ENCODE results near the gene MEI1.
"Not testable (repeated sequence)": the region's sequence is repeated elsewhere in the genome, so short reads cannot be mapped to it uniquely, and the experiment has no call there.

MEI1 gene

GRCh38 chr22:41822317-41823057 is 123.2 kb downstream of the MEI1 start:
- DNase-seq, result peak in 2 of 5 donors; percentile 23 to 58

GRCh38 chr22:41823797-41824196 is 124.5 kb downstream of the MEI1 start:
- no peak for DNase-seq

DNA sequence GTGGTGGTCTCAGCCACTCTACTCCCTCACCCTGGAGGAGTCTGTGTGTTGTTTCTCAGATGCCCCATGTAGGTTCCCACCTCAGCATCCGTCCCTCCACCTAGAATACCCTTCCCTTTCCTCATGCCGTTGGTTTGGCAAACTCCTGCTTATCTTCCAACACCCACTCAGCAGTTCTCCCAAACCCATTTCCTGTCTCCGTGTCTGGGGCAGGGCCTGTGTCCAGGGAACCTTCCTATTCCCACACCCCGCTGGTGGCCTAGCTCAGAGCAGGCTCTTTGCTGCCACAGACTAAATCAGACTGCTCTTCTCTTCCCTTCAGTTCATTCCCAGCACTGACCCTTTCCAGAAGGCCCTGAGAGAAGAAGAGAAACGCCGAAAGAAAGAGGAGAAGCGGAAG is 126.1 kb downstream of the MEI1 start:
- DNase-seq, result no peak

DNA sequence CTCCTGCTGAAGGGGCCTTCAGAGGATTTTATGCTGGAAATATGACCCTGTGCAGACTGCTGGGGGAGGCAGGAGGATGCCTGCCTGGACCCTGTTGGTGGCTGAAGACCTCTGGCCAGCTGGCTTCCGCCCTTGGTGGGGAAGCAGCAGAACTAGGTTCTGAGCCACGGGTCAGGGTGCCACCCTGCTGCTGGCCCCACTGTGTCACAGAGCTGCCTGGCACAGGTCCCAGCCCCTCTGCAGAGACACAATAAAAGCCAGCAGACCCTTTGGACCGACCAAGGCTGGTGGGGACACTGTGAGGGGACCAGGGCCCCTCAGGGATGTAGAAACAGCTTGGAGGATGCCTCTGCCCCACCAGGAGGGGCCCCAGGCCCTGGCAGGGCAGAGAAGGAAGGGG is 126.7 kb downstream of the MEI1 start:
- no peak for DNase-seq

- DNase-seq, result no peak
Observed at GRCh38 chr22:41826430-41827383, 127.4 kb downstream of the MEI1 start.

DNA sequence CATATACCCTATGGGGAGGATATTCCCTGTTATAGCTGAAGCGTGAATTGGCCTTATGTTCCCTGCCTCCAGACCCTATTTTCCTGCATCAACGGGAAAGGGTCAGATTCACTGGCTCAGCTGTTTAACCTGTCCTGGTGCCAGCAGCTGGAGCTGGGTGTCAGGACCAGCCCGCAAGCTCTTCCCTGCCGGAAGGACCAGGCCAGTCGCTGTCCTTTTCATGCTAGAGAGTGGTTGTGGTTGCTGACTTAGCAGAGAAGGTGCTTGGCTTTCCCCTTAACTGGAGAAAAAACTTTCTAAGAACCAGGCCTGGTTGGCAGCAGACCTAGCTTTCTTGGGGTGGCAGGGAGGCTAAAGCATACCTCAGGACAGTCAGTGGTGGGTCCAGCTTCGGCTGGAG is 128.4 kb downstream of the MEI1 start:
- DNase-seq, result no peak

DNA sequence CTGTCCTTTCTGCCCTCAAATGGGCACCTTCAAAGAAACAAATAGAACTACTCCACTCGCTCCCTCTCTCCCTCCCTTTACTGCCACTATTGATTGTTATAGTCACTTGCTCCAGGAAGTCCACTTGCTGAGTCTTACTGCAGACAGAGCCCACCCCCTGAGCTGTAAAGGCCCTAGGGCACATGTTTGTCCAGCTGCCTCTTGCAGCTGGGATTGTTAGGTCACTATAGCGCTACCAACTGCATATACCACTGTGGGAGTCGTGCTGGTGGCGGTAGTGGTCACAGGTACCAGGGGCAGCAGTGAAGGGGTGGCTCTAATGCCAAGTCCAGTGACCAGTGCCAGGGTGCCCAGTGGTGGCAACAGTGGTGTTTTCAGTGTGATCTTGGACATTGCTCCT is 129.2 kb downstream of the MEI1 start:
- DNase-seq, result no peak

- no peak for DNase-seq
Observed at GRCh38 chr22:41830174-41830573, 130.9 kb downstream of the MEI1 start.

DNA sequence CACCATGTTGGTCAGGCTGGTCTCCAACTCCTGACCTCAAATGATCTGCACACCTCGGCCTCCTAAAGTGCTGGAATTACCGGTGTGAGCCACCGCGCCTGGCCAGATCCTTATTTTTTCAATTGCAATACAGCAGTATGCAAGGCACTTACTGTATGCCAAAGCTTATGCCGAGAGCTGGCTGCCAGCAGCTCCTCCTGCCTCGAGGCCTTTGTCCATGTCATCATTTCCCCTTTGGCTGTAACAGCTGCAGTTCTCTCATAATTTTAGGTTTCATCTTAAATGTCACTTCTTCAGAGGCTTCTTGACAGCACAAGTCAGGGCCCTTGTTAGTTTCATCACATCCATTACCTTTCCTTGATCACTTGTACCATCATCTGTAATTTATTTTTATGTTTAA is 132.1 kb downstream of the MEI1 start:
- DNase-seq, result peak in 1 of 5 donors; percentile 28

DNA sequence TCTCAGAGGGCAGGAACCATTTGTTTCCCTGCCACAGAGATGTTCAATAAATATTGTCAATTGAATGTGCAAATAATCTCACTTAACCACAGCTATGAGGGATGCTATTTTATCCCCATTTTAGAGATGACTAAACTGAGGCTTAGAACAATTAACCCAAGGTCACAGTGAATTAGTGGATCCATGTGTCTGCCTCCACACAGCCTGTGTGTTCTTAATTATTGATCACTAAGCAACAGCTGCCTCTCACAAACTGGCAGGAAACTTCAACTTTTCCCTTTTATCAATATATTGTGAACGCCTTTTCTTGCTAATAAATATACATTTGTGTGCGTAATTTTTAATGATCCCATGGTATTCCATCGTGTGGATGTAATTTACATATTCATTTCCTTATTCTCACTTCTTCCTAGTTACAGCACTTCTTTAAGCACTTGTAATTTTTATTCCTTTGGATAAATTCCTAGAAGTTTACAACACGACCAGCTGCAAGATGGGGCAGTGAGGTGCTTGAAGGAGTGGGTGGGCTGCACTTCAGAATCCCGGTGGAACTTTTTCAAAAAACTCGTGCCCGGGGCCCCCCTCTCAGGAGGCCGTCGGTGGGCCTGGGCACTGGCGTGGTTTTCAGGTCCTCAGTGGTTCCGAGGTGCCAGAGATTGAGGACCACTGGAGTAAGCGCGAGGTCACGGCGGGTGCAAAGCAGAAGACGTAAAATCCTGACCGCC is 132.7 kb downstream of the MEI1 start:
- DNase-seq, result no peak

- peak; percentile 96 to 99 (median 98) for DNase-seq
Observed at GRCh38 chr22:41832553-41833368, 133.5 kb downstream of the MEI1 start, which contains the start of gene SREBF2. Gene SREBF2 (plus strand): TSS chr22:41833105. CDS start chr22:41833271, 166 bp downstream.

- peak; percentile 21 to 52 (median 33) for DNase-seq
Observed at GRCh38 chr22:41833369-41834004, 134.2 kb downstream of the MEI1 start.

DNA sequence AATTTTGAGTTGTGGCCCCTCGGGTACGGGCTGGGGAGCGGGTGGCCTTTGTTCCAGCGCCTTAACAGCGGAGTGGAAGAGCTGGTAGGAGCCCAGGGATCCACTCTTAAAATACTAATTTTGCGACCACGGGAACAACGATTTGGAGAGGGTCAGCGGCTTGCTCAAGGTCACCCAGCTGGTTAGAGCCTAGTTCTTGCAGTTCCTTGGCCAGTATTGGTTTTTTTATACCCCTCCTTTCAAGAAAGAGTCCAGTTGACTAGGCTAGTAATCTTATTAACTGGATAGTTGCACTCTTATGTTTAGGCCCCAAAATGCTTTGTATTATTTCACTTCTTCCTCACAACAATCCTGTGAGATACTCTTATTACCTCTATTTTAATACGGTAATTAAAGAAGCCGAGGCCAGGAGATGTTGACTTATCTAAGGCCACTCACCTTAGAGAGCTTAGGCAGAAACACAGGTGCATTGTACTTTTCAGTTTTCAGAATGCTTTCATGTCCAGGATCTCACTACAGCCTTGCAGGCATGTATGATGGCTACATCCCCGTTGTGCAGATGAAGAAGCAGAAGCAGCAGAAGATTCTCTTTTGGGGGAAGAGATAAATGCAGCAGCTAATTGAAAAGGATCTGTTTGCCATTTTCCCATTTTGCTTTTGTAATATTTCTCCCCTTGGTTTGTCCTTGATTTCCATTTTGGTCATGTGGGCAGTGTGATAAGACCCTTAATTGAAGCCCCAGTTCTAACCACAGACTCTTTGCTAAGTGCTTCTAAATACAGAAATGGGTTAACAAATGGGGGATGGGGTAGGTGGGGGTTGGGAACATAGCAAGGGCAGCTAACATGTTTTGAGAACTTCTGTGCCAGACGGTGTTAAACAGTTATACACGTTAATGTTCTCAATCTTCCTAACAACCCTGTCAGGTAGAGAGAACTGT is 135.0 kb downstream of the MEI1 start:
- no peak for DNase-seq

GRCh38 chr22:41835462-41835861 is 136.2 kb downstream of the MEI1 start:
- DNase-seq, result not testable (repeated sequence)

DNA sequence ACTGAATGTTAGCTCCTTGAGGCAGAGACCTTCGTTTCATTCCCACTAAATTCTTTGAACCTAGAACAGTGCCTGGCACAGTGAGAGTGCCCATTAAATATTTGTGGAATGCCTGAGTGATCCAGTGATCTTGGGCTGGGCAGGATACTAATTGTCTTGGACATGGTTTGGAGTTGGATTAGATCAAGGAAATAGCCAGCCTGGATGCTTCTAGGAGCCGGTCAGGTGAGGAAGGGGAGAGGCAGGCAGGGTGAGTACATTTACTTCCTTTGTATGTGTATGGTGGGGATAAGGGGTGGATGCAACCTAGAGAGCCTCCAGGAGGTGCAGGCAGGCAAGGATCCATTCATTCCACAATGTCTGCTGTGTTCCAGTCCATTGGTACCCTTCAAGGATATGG is 137.2 kb downstream of the MEI1 start:
- DNase-seq, result no peak

DNA sequence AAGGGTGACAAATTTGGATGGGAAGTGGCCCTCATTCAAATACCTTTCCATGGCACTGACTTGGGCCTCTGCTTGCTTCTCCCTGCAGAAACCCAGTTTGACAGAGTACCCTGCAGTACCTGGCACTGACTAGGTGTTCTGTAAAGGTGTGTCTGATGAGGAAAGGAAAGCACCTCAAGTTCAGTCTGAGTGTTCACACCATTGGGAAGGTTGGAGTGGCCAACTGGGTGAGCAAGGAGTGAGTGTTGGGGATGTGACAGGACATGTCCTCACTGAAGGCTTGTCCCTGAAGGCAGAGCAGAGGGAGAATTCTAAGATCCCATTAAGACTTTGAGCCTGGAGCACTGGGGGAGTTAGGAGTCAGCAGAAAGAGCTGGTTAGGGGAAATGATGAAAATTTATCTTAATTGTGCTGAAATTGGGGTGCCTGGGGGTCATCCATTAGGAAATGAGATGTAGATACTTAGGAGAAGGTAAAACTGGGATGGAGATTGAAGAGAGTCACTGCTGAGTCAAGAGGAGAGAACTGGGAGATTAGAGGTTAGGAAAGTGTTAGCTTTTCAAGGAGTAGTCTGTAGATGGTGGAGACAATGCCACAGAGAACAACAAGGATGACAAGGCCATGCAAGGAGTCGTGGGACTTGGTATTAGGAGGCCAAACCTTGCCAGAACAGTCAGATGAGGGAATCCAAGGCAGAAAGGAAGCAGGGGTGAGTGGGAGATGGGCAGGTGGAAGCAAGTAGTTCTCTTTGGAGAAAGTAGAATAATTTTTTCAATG is 139.7 kb downstream of the MEI1 start:
- DNase-seq, result no peak

DNA sequence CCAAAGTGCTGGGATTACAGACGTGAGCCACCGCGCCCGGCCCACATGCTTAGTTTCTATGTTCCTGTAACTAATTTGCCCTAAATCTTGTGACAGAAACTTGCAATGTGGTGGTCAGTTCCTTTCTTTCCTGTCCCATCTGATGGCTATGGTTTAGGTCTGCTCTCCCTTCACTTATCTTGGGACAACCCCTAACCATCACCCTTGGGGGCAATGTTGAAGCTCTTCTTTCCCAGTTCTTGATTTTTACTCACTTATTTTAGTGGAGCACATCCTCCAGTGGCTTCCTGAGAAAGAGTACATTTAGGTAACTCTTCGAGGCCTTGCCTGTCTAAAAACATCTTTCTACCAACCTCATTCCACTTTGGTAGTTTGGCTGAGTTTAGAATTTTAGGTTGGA is 140.9 kb downstream of the MEI1 start:
- DNase-seq, result no peak

DNA sequence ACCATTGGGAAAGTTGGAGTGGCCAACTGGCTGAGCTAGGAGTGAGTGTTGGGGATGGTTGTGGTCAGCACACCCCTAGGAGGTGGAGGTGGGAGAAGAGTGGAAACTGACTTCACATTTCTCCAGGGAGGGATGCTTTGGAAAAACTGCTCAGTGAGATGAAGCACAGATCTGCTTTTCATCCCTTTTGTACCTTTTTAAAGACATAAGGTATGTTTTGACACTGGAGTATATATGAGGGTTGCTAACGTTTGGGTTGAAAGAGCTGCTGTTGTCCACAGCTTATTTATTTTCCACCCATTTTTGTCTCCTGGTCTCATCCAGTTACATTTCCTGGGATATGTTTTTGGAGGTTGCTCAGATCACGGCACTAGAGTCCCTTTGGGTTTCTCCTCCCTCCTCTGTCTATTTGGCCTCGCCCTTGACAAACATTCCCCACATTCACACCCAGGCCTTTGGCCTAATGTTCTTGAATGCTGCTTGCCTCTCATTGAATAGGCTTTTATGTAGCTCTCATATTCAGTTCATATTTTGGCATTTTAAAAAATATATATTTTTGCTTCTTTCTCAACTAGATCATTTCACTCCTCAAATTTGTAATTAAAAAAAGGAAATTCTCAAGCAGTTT is 141.9 kb downstream of the MEI1 start:
- no peak for DNase-seq

Data from T-helper 1 cell (primary cell).